GM18873 (cell line): Measurements from ENCODE around the gene CRYZ.
"Not testable (repeated sequence)": the region's sequence is repeated elsewhere in the genome, so short reads cannot be mapped to it uniquely, and the experiment has no call there.

Experiments used
- ATAC-seq: cut with Tn5 transposase; IDR thresholded peaks from one replicate; pipeline ENCODE4 v1.9.1; 2021; ENCODE audit warnings: mild to moderate bottlenecking, moderate library complexity, moderate number of reproducible peaks; ENCODE audit not compliant: unreplicated experiment, low FRiP score

The CRYZ gene, protein sequence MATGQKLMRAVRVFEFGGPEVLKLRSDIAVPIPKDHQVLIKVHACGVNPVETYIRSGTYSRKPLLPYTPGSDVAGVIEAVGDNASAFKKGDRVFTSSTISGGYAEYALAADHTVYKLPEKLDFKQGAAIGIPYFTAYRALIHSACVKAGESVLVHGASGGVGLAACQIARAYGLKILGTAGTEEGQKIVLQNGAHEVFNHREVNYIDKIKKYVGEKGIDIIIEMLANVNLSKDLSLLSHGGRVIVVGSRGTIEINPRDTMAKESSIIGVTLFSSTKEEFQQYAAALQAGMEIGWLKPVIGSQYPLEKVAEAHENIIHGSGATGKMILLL

DNA sequence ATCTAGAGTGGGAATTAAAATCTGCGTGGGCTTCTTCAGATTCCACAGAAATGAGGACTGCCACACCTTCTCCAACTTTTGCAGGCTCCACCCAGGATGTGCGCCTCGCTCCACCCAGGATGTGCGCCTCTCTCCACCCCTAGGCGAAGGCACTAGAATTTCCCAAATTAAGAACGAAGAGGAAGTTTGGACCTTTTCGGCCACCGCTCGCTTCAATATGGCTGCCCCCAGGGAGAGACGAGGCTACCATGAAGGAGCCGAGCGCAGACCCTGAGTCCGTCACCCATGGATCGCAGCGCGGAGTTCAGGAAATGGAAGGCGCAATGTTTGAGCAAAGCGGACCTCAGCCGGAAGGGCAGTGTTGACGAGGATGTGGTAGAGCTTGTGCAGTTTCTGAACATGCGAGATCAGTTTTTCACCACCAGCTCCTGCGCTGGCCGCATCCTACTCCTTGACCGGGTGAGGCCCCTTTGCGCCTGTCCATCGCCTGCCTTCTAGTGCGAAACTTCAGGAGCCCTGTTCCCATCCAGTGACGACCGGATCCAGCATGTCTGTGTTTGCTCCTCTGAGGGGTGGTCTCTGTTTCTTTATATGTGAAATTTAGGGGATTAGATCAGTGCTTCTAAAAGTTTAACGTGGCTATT is at the start of gene CRYZ, which contains the start of gene TYW3:
Gene CRYZ, minus strand, starts transcription at position 91 of the 644 bp plus-strand sequence. CDS start 8,229 bp downstream, outside the sequence.
Gene TYW3, plus strand, starts transcription at position 193 of the 644 bp plus-strand sequence. Its CDS starts 93 bp downstream, at position 286.
- peak; percentile 77 for ATAC-seq

DNA sequence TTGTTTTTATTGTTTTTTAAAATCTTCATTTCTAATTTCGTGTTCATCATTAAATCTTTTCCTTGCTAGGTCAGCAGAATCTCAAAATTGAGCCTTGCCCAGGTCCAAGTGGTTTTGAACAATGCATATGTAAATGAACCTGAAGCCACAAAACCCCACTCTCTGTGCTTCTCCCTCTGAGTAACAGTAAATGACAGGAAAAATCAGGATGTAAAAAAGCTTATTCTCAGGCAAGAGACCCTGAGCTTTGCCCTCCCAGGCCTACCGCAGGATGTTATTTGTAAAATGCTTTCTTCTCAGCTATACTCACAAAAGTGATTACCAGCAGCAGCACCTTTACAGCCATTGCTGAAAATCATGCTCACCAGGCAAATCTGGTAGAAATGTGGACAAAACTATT is 47.7 kb upstream of the CRYZ start:
- ATAC-seq, result no peak

DNA sequence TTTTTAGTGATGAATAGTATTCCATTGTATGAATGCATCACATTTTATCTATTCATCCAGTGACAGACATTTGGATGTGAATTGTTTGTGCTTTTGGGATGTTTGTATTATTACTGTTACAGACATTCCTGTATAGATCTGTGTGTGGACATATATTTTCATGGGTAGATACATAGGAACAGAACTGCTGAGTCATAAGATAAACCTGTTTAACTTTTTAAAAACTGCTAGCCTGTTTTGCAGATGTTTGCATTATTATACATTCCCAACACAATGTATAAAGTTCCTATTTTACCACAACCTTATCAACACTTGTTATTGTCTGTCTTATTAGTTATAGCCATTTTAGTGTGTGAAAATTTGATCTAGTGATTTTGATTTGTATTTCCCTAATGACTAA is 46.9 kb upstream of the CRYZ start:
- no peak for ATAC-seq

DNA sequence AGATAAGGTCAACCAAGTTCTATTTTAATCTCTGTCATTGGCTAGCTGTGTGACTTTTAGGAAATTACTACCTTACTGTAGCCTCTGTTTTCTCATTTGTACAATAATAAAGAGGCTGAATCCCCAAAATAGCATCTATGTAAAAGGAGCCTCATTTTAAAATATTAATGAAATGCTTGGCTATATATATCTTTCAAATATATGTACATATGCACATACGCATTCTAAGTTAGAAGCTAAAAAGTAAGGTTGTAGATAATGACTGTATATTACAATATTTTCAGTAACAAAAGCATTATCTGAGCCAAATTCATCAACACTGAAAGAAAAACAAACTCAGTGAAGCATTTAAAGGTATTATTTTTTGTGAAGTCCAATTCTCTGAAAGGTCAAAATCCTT is 44.7 kb upstream of the CRYZ start:
- no peak for ATAC-seq

DNA sequence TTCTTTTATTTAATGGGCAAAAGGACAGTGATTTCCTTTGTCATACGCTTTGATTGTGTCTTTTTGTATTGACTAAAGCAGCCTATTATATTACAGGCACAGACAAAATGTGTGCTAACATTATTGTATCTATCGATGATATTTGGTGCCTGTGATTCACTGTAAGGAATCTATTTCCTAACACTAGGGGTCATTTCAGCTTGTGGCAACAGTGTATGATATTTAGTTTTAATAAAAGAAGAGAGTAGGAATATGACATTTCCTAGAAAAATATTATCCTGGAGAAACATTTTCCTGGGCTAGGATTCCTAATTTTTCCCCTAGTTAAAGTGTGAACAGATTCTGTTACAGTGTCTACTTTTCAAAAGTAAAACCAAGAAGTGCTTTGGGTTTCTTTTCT is 42.9 kb upstream of the CRYZ start:
- no peak for ATAC-seq

DNA sequence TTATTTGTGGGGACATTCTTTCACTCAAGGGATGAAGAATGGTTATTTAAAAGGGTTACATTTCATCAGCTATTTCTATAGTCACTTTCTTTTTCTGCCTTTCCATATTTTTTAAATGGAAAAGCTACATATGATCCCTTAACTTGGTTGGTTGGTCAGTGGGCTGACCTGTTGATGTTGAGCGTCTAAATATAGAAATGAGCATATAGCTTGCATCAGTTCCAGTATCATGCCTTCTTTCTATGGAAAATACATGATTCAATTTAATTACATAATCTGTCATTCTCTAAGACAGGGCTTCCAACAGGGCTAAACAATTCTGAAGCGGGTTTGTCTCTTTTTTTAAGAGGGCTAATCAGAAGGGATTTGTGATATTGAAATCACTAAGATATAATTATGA is 40.7 kb upstream of the CRYZ start:
- no peak for ATAC-seq

DNA sequence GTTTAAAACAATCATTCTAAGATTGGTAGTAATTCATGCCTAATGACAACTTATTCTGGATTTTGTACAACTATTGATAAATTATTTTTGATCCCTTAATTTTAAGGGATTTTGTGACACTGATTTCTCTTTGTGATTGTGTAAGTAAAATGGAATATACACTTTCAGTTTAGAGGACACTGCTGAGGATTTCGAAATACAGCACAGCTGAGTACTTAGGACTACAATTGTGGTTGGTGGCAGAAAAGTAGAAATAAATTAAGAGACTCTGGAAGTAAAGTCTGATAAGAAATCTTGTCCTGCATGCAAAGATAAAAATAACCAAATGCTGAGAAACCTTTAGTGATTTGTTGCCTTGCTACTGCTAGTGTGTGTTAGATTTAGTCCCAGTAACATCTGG is 40.1 kb upstream of the CRYZ start:
- ATAC-seq, result no peak

DNA sequence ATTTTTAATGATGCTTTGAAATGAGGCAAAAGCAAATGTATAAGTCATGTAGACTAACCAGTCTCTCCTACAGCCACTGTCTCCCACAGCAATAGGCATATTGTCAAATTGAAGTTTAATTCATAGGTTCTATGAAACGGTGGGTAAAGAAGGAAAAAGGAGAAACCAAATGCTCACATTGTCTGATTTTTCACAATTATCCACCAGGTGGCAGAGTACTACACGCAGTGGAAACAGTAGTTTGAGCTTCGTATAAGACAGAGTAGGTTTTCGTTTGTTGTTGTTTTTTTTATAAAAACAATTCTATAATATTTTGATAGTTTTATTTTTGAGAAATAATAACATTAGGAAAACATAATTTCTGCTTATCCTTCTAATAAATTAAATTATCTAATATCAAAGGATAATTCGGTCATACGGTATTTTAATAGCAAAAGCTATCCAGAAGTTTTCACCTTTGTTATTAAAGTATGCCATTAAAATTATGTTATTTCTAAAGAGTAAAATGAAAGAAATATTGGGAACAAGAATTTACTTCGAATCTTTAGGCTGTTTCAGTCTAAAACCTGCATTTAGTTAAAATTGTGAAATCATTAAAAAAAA is 39.2 kb upstream of the CRYZ start:
- peak; percentile 62 for ATAC-seq

DNA sequence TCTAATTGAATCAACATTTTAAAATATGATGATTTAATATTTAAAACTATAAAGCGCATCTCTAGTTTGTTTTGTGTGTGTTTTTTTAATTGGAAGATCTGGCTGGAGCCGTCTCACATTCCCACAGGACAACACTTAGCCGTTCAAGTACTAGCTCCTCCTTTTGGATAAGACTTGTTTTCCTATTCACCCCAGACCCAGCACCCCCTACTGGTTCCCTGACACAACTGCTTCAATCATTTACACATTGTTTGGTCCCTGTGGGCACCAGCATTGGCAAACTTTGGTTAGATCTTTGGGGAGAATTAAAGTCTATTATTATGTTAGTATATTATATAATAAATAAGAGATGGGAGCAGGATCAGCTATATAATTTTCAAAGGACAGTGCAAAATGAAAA is 34.6 kb upstream of the CRYZ start:
- ATAC-seq, result no peak

DNA sequence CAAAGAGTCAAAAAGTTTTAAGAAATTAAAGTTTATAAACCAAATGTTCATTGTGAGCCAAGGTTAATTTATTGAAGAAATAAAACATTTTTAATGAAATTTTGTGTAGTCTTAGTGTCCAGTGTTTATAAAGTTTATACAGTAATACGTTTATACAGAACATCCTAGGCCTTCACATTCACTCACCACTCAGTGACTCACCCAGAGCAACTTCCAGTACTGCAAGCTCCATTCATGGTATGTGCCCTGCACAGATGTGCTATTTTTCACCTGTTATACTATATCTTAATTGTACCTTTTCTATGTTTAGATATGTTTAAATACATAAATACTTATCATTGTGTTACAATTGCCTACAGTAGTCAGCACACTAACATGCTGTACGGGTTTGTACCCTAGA is 33.7 kb upstream of the CRYZ start:
- no peak for ATAC-seq

DNA sequence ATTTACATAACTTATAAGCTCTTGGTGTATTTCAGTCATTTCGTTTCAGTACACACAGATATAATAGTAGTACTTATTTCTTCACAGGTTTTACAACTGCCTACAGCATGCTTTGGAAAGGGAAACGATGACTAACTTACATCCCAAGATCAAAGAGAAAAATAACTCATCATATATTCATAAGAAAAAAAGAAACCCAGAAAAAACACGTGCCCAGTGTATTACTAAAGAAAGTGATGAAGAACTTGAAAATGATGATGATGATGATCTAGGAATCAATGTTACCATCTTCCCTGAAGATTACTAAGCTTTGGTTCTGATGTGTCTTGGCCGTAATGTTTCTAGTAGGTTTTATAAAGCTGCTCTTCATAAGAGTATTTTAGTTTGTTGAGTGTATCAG is 31.0 kb upstream of the CRYZ start:
- no peak for ATAC-seq

DNA sequence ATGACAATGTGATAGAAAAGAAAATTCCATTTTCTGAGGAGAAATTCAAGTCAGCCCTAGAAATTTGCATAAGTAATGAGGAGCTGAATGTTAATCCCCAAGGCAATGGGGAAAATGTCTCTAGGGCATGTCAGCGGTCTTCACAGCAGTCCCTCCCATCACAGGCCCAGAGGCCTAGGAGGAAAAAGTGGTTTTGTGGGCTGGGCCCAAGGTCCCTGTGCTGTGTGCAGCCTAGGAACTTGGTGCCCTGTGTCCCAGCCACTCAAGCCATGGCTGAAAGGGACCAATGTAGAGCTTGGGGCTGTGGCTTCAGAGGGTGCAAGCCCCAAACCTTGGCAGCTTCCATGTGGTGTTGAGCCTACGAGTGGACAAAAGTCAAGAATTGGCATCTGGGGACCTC is 23.8 kb upstream of the CRYZ start:
- not testable (repeated sequence) for ATAC-seq

DNA sequence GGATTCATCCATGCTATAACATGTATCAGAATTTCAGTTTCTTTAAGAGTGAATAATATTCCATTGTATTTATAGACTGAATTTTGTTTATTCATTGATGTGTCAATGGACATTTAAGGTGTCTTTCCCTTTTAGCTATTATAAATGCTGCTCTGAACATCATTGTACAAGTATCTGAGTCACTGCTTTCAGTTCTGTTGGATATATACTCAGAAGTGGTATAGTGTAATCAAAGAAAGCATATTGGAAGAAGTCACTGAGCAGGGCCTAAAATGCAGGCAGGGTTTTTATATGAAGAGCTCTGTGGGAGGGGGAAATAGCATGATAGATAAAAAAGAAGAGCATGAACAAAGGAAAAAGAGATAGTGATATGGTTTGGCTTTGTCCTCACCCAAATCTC is 22.6 kb upstream of the CRYZ start:
- ATAC-seq, result no peak

DNA sequence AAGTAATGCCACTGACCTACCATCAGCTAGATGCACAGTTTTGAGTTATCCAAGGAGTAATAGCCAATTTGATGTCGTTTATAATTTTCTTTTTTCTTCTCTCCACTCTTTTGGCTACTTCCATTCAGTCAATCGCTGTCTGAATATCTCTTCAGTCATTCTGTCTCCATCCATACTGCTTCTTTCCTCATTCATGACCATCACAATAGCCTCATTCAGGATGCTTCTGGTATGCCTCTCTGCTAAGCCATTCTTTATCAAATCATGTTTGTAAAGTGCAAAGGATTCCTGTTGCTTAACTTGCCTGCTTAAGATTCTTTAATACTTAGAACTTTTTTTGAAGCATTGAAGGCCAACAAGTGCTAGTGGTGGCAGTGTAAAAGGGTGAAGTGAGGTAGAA is 20.3 kb upstream of the CRYZ start:
- ATAC-seq, result no peak

DNA sequence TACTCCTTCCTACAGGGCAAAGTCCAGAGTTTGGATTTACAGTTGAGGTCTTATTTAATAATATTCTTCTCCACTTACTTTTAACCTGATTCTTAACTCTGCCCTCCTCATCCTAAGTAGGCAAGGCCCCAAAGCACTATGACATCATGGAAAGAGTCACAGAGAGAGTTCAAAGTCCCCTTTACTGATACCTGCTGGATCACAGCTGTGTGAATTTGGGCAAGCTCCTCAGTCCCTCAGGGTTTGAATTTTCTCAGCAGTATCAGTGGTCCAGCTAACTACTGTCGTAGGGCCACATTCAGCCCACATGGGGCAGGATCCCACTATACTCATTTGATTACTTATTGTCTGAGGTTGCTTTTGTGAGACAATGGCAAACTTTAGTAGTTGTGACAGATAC is 16.1 kb upstream of the CRYZ start:
- ATAC-seq, result no peak

DNA sequence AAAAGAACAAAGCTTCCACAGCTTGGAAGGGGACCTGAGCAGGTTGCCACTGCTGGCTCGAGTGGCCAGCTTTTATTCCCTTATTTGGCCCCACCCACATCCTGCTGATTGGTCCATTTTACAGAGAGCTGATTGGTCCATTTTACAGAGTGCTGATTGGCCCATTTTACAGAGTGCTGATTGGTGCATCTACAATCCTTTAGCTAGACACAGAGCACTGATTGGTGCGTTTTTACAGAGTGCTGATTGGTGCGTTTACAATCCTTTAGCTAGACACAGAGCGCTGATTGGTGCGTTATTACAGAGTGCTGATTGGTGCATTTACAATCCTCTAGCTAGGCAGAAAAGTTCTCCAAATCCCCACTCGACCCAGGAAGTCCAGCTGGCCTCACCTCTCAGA is 12.4 kb upstream of the CRYZ start:
- ATAC-seq, result not testable (repeated sequence)

DNA sequence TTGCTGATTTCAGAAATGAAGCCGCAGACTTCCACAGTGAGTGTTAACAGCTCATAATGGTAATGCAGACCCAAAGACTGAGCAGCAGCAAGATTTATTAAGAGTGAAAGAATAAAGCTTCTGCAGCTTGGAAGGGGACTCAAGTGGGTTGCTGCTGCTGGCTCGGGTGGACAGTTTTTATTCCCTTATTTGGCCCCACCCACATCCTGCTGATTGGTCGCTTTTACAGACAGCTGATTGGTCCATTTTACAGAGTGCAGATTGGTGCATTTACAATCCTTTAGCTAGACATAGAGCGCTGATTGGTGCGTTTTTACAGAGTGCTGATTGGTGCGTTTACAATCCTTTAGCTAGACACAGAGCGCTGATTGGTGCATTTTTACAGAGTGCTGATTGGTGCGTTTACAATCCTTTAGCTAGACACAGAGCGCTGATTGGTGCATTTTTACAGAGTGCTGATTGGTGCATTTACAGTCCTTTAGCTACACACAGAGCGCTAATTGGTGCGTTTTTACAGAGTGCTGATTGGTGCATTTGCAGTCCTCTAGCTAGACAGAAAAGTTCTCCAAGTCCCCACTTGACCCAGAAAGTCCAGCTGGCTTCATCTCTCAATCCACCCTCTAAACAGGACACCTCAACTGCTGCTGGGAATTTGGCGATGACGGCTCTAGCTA is 7.6 kb upstream of the CRYZ start:
- not testable (repeated sequence) for ATAC-seq

DNA sequence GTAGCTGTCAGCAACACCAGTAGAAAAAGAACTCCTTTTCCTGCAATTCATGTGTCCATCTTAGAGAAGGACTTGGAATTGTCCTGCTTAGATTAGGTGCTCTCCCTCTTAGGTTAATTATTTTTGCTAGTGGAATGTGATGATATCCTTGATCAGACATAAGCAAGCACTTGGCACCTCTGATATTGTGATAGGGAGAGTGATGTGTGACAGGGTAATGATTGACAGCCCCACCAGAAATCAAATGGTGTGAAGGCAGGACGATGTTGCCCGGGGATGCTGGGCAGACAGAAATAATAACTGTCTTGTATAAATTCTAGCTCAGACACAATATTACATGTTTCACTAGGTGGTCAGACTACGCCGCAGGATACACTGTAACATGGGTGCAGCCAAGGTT is 4.5 kb upstream of the CRYZ start:
- ATAC-seq, result no peak

DNA sequence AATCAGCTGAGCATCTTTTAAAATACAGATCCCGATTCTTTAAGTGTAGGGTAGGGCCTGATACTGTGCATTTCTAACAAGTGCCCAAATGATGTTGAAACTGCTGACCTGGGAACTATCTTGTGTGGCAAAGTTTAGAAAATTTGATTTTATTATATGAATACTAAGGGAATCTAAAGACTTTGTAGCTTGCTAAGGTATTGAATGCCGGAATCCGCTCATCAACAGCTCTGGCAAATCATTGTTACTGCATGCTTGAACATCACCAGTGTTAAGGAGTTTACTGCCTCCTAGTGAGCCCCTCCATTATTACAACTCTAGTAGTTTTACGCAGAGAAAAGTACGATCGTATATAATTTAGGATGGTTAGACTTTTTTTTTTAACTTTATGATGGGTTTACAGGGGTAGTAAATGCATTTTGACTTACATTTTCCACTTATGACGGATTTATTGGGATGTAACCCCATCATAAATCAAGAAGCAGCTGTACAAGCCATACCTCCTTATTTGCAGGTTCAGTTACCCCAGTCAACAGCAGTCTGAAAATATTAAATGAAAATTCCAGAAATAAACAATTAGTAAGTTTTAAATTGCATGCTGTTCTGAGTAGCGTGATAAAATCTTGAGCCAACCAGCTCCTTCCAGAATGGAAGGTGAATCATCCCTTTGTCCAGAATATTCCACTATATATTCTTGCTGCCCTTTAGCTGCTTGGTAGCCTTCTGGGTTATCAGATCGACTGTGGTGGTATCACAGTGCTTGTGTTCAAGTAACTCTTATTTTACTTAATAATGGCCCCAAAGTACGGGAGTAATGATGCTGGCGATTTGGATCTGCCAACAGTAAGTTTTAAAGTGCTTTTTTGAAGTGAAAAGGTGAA is 994 bp upstream of the CRYZ start:
- ATAC-seq, result peak; percentile 55
